Measurements from ENCODE around the gene VIT. TPM values are rescaled to one million over a fixed set of nuclear protein-coding genes. Genes with fewer than 3 reads are reported as not detected.

VIT gene
- polyA plus RNA-seq, 3 donors, result 0.17 TPM; not detected in 2

- DNase-seq (ENCODE audit: low read depth in 3 of 3, low spot score in 2 of 3), result no peak
Measured at GRCh38 chr2:36706021-36706876, 9.7 kb downstream of the VIT start.

GRCh38 chr2:36707050-36707449, 10.5 kb downstream of the VIT start:
- DNase-seq (ENCODE audit: low read depth in 3 of 3, low spot score in 2 of 3), result no peak

GRCh38 chr2:36708041-36708741, 11.7 kb downstream of the VIT start:
- no peak for DNase-seq (ENCODE audit: low read depth in 3 of 3, low spot score in 2 of 3)

- no peak for DNase-seq (ENCODE audit: low read depth in 3 of 3, low spot score in 2 of 3)
Measured at GRCh38 chr2:36710858-36711515, 14.5 kb downstream of the VIT start.

- DNase-seq (ENCODE audit: low read depth in 3 of 3, low spot score in 2 of 3), result no peak
Measured at GRCh38 chr2:36711741-36712314, 15.3 kb downstream of the VIT start.

DNA sequence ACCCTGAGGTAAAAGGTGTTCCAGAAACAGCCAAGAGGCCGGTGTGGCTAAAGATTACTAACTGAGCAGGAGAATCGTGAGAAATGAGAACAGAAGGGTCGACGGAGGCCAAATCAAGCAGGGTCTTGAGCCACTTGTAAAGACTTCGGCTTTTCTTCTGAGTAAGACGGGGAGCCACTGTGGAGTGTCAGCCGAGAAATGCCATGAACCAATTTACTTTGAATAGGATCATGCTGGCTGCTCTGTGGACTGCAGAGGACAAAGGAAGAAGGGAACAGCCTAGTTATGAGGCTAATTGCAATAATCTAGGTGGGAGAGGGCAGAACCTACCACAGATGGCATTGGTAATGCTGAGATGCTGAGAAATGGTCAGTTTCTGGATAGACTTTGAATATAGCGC, 16.8 kb downstream of the VIT start:
- DNase-seq (ENCODE audit: low read depth in 3 of 3, low spot score in 2 of 3), result no peak

DNA sequence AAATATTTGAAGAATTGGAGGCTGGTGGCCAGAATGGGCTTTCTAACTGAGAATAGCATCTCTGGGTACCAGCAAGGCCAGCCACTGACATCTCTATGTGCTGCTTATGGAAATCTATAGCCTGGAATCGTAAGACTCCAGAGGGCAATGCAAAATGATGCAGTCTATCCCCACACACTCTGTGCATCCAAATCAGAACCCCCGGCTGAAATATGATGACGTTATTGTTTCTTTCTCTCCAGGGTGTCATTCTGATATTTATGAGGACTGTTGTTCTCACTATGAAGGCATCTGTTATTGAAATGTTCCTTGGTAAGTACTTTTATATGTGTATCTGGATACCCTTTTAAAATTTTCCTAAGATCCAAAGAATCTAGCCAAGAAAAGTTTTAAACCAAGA, 19.6 kb downstream of the VIT start:
- DNase-seq (ENCODE audit: low read depth in 3 of 3, low spot score in 2 of 3), result no peak

- DNase-seq (ENCODE audit: low read depth in 3 of 3, low spot score in 2 of 3), result no peak
Measured at GRCh38 chr2:36717603-36718266, 21.2 kb downstream of the VIT start.

DNA sequence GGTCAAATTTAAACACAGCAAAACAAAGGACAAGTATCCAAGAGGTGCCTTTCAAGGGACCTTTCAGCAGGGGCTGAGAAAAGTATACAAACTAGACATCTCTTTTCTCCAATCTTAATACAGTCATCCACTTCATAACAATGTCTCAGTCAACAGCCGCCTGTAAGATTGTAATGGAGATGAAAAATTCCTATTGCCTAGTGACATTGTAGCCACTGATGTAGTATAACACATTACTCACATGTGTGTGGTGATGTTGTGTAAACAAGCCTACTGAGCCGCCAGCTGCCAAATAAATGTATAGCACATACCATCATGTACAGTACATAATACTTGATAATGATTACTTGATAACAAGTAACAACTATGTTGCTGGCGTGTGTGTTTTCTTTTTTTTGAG, 31.0 kb downstream of the VIT start:
- no peak for DNase-seq (ENCODE audit: low read depth in 3 of 3, low spot score in 2 of 3)

GRCh38 chr2:36729067-36729466, 32.6 kb downstream of the VIT start:
- no peak for DNase-seq (ENCODE audit: low read depth in 3 of 3, low spot score in 2 of 3)

GRCh38 chr2:36731941-36732672, 35.6 kb downstream of the VIT start:
- DNase-seq (ENCODE audit: low read depth in 3 of 3, low spot score in 2 of 3), result no peak

DNA sequence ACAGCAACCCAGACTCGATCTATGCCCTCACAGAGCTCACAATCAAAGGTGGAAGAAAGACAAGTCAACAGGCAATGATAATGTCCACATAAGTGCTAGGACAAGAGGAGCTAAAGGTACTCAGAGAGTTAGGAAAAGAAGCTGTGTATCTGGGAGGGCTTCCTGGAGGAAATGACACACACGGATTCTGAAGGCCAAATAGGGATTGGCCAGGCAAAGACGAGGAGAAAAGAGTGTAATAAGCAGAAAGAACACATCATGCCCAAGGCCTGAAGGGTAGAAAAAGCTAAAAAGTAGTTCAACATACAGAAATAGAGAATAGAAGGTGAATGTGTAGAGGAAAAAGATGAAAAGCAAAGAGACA, 36.1 kb downstream of the VIT start:
- no peak for DNase-seq (ENCODE audit: low read depth in 3 of 3, low spot score in 2 of 3)

GRCh38 chr2:36733215-36733614, 36.7 kb downstream of the VIT start:
- DNase-seq (ENCODE audit: low read depth in 3 of 3, low spot score in 2 of 3), result no peak

DNA sequence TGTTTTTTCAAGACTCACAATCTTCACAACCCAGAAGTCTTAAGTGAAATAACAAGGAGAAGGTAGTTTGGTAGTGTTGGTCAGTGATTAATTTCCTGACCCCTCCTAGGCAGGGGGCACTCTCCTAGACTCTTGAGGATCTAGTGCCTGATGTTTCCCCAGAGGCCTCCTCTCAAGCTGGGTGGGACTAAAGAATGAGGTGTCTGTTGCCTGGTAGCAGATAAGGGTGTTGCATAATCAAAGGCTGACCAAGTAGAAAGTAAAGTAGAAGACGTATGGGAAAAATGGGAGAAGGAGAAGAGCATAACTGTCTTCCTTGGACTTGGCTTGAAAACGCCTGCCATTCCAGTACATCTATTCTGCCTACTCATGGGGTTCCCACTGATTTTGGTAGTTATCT, 37.8 kb downstream of the VIT start:
- DNase-seq (ENCODE audit: low read depth in 3 of 3, low spot score in 2 of 3), result no peak

GRCh38 chr2:36737131-36737750, 40.7 kb downstream of the VIT start:
- no peak for DNase-seq (ENCODE audit: low read depth in 3 of 3, low spot score in 2 of 3)

DNA sequence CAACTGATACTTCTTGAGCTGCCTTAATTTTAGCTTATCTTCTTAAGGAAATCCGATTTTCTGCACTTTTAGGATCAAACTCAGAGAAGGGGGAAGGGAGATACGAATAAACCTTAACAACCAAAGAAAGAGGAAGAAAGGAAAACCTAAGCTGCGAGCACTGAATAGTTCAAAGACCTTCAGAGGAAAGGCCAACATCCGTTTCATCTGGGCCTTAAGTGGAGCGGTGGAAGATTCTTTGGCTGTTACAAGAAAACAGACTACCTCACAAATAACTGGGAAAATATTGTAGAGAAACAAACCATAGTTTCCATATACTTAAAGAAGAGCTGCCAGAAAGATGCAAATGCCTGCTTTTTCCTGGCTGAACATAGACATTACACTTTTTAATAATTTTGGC, 43.6 kb downstream of the VIT start:
- DNase-seq (ENCODE audit: low read depth in 3 of 3, low spot score in 2 of 3), result no peak

DNA sequence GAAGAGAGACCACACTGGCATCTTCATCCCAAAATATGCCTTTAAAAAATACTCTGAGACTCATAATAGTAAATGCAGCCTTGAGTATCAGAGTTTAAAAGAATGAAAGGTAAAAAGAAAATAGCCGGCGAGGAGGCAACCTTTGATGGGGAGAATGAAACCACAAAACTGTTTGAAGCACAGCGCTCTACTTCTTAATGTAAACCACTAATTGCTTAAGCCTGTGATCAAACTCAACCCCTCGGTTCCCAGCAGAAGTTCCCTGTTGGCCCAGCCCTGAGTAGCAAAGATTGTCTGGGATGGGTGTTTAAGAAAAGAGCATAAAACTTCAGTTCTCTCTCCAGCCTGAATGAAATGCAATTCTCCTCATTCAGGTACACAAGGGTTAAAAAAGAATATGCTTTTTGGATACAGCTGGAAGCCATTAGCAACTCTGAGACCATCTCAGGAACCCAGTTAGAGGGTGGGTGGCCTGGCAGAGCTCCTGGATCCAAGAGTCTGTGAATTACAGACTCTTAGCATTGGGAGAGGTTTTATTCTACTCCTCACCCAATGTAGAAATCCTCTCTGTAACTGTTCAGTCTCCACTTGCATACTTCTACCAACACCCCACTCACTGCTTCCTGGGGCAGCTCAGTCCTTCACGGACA, 44.8 kb downstream of the VIT start:
- no peak for DNase-seq (ENCODE audit: low read depth in 3 of 3, low spot score in 2 of 3)

GRCh38 chr2:36743954-36744353, 47.4 kb downstream of the VIT start:
- DNase-seq (ENCODE audit: low read depth in 3 of 3, low spot score in 2 of 3), result no peak

GRCh38 chr2:36748166-36748565, 51.7 kb downstream of the VIT start:
- DNase-seq (ENCODE audit: low read depth in 3 of 3, low spot score in 2 of 3), result no peak

All from right renal cortex interstitium (tissue), 3 donors.